ENCODE measurements around the gene HPS5.

HPS5 gene

DNA sequence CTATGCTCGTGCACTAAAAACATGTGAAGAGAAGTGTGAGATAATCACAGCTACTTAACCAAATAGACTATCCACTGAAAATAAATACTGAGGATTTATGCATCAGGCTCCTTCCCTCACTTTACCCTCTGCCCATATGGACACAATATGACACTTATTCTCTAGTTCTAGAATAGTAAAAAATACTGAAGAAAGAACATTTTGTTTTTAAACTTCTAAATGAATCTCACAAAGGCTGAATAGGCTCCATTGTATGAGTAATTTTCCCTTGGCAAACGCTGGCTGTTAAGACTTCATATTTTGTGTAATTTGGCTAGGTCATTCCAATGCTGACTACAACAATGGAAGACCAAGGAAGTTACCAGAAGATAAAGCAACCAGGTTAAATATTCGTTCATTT, 9.9 kb downstream of the HPS5 start:
- DNase-seq (ENCODE audit: extremely low read depth, insufficient read length) = no peak
- Histone ChIP-seq H3K36me3 (ENCODE audit: control insufficient read depth, insufficient read depth, low read length) (peaks cover 6% of the 10 kb centered on the region), H3K4me3 (replicated peaks; ENCODE audit: low read depth, low read length) (no peak overlapping the region), H3K27me3 (replicated peaks; ENCODE audit: control insufficient read depth, insufficient read depth, low read length) (no peaks in the 10 kb centered on the region)
- no peak for TF ChIP-seq CTCF (IDR thresholded peaks at IDR 0.05; ENCODE audit: insufficient read depth, low read length, poor library complexity, severe bottlenecking)

GRCh38 chr11:18310800-18311340, 11.1 kb downstream of the HPS5 start:
- Histone ChIP-seq H3K4me3 (replicated peaks; ENCODE audit: low read depth, low read length) (no peak overlapping the region), H3K36me3 (ENCODE audit: control insufficient read depth, insufficient read depth, low read length) (peaks cover 10% of the 10 kb centered on the region), H3K27me3 (replicated peaks; ENCODE audit: control insufficient read depth, insufficient read depth, low read length) (no peaks in the 10 kb centered on the region)
- TF ChIP-seq CTCF (IDR thresholded peaks at IDR 0.05; ENCODE audit: insufficient read depth, low read length, poor library complexity, severe bottlenecking) = no peak
- peak; percentile 51 for DNase-seq (ENCODE audit: extremely low read depth, insufficient read length)

DNA sequence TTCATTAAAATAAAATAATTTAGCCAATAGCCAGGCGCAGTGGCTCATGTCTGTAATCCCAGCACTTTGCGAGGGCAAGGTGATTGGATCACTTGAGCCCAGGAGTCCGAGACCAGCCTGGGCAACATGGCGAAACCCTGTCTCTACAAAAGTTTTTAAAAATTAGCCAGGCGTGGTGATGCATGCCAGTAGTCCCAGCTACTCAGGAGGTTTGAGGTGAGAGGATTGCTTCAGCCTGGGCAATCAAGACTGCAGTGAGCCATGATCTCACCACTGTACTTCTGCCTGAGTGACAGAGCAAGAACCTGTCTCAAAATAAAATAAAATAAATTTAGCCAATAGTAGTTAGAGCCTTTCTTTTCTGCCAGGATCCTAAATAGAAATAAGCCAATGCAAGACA, 12.2 kb downstream of the HPS5 start:
- no peak for DNase-seq (ENCODE audit: extremely low read depth, insufficient read length)
- peaks cover 10% of the 10 kb centered on the region for H3K36me3 ChIP-seq (ENCODE audit: control insufficient read depth, insufficient read depth, low read length)
- no peak overlapping the region for H3K4me3 ChIP-seq (replicated peaks; ENCODE audit: low read depth, low read length)
- no peak for TF ChIP-seq CTCF (IDR thresholded peaks at IDR 0.05; ENCODE audit: insufficient read depth, low read length, poor library complexity, severe bottlenecking)
- H3K27me3 ChIP-seq (replicated peaks; ENCODE audit: control insufficient read depth, insufficient read depth, low read length) = no peaks in the 10 kb centered on the region

DNA sequence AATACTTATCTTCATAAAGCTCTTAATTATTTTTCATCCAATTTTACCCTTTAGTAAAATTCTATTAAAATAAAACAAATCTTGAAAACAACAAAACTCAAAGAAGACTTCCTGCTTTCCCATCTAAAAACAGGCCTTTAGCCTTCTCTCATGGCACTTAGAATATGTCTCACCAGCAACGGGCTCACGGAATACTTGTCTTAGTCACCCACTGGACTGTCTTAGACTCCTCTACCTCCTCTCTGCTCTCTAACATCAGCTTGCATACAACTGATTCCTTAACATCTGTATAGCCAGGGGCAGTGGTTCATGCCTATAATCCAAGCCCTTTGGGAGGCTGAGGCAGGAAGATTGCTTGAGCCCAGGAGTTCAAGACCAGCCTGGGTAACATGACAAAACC, 13.7 kb downstream of the HPS5 start:
- Histone ChIP-seq H3K4me3 (replicated peaks; ENCODE audit: low read depth, low read length) (no peak overlapping the region), H3K27me3 (replicated peaks; ENCODE audit: control insufficient read depth, insufficient read depth, low read length) (no peaks in the 10 kb centered on the region), H3K36me3 (ENCODE audit: control insufficient read depth, insufficient read depth, low read length) (peaks cover 10% of the 10 kb centered on the region)
- TF ChIP-seq CTCF (IDR thresholded peaks at IDR 0.05; ENCODE audit: insufficient read depth, low read length, poor library complexity, severe bottlenecking) = no peak
- DNase-seq (ENCODE audit: extremely low read depth, insufficient read length) = no peak

DNA sequence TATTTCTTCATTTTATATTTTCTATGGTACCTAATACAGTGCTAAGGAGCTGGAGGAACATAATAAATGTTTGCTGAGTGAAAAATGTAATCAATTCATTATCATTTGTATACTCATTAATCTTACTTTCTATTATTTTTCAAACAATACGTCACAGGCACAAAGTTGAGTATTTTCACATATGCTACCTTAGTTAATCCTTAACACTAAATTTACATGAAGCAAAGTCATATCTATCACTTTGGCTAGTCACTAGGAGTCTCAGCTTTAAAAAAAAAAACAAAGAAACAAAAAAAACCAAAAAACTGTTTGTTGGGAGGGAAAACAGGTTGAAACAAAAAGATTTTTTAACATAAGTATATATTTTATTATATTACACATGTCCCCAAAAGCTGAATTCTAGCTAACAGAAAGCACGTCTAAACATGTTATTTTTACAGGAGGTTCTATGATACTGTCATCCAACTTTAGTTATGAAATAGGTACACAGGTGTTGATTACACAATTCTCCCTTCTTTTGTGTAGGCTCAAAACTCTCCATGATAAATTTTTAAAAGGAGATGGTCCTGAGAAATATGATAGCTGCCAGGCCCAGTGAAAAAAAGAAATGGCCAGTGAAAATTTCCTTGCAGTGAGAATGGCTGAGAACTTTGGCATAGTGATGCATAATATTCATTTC, 14.3 kb downstream of the HPS5 start:
- H3K27me3 ChIP-seq (replicated peaks; ENCODE audit: control insufficient read depth, insufficient read depth, low read length) = no peaks in the 10 kb centered on the region
- no peak for DNase-seq (ENCODE audit: extremely low read depth, insufficient read length)
- H3K36me3 ChIP-seq (ENCODE audit: control insufficient read depth, insufficient read depth, low read length) = peaks cover 10% of the 10 kb centered on the region
- TF ChIP-seq CTCF (IDR thresholded peaks at IDR 0.05; ENCODE audit: insufficient read depth, low read length, poor library complexity, severe bottlenecking) = no peak
- no peak overlapping the region for H3K4me3 ChIP-seq (replicated peaks; ENCODE audit: low read depth, low read length)
